Myocyte (in vitro differentiated cells): ENCODE data around the gene SFMBT2. TPM values are rescaled to one million over a fixed set of nuclear protein-coding genes. Genes with fewer than 3 reads are reported as not detected.

ENCODE experiments used
- DNase-seq: peaks from one replicate; pipeline ENCODE4 v3.0.0-alpha.2; 2012; ENCODE audit warnings: low read depth
- total RNA-seq: library from RNA; depleted of rRNA; stranded (reverse); fragments of >200 nt; gene quantifications from 2 replicates; pipeline ENCODE4 v1.2.3, GENCODE V29; 2014

Gene SFMBT2
- total RNA-seq, 1 donor from 2014 or later: 0.08 TPM

GRCh38 chr10:7425691-7426090, 14.9 kb upstream of the SFMBT2 start:
- DNase-seq: no peak

DNA sequence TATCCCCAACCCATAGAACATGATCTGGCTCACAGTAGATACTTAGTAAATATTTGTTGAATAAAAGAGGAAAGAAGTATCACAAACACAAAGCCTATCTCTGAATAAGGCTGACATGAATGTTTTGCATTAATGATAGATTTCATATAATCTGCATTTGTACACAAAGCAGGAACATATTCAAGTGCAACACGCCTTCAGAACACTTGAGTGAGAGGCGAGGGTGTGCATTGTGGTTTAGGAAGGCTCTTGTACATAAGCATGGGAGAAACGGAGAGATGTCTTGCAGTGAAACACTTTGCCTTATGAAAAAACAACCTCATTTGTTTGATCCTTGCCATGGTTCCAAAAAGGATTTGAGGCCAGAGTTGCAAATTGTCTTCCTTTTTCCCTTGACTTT, 14.1 kb upstream of the SFMBT2 start:
- DNase-seq: no peak

DNA sequence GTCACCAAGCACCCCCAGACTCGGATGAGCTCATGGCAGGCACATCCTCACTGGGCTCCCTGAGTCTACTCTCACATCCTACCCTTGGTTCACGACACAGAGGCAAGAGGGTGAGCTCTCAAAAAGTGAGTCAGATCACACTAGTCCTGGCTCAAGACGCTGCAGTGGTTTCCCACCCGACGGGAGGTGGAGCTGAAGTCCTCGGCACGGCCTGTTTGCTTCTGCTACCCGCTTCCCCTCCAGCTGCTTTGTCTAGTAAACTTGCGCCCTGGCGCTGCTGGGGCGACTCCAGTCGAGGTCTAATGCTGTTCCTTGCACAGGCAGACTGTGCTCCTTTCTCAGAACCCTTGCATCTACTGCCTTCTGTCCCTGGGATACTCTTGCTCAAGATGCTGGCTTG, 13.5 kb upstream of the SFMBT2 start:
- no peak for DNase-seq

DNA sequence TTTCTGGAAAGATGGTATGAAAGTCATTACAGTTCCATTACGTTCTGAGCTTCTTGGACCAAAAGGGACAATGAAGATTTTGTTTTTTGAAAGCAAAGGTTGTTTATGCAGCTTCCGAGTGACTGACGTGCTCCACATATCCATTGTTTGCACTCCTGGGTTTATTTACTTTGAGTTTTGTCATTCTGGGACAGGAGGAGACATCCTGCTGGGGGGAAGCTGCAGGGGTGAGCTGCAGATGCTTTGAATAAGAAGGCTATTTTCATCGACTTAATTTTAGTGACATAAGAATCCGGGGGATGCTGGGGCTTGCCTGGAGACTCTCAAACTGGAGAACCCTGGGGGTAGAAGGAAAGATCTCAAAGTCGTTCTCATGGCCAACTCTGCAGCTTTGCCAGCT, 12.7 kb upstream of the SFMBT2 start:
- DNase-seq: no peak

DNA sequence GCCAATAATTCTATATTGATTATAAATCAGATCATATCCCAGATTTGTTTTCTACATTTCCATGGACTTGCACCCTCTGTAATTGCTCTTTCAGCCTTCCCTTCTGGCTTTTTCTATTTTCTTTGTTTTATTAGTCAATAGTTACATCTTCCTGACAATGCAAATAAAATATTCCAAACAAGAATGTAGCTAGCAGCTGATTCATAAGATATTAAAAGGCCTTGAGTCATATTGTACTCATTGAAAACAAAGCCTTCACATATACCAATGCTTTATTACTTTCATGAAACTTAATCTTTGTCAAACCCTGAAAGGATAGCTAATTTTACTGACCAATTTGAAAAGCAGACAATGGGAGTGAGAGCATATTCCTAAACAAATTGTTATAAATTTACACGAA, 10.7 kb upstream of the SFMBT2 start:
- DNase-seq: no peak

GRCh38 chr10:7419998-7420397, 9.2 kb upstream of the SFMBT2 start:
- DNase-seq: no peak

- no peak for DNase-seq
These were observed 7.0 kb upstream of the SFMBT2 start for GRCh38 chr10:7417807-7418206.

DNA sequence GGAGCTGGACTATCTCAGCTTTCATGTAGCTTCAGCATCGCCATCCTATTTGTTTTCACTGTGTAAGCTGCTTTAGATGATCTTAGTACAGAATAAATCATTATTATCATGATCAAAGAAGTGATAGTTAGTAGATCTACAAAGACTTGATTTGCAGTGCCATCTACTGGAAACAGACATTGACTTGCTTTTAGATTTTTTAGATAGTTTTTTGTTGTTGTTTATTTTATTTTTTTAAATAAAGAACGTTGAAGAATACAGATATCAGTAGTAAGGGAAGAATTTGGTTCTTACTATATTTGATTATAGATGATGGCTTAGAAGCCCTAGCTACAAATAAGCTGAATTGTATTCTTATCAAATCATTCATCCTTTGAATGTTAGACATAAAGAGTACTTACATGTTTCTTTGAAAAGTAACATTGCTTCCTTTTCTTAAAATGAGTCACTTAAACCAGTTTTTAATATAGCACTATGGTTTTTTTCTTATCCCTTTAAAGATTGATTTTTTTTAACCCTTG, 6.3 kb upstream of the SFMBT2 start:
- DNase-seq: peak; percentile 47

GRCh38 chr10:7414766-7415165, 3.9 kb upstream of the SFMBT2 start:
- DNase-seq: no peak

- DNase-seq: no peak
These were observed 2.1 kb upstream of the SFMBT2 start for GRCh38 chr10:7412928-7413282.

DNA sequence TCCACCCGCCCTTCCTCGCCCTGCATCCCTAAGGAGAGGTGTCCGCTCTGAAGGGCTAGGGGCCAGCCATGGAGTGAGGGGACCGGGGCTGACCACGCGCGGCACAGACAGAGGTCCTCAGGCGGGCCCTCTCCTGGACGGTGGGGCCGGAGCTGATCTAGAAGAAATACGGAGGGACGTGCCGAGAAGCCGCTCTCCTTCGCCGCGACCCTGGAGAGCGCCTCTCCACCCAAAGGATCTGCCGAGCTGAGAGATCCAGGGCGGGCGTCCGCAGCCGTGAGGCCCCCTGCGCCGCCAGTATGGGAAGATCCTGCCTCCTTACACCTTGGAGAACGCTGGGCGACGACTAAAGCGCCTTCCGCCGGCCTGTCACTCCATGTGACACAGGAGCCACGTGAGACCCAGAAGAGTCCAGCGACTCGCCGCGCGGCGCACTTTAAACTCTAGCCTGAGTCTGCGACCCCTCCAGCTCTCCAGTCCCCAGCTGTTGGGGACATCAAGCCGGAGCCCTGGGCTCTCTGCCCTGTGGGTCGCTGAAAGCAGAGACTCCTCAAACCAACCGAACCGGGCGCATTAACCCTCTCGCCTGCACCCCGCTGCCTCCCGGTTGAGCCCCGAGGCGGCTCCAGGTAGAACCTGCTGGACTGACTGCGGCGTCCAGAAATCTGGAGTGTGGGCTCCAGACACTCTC, 1.5 kb upstream of the SFMBT2 start:
- no peak for DNase-seq

- no peak for DNase-seq
These were observed 866 bp upstream of the SFMBT2 start for GRCh38 chr10:7411671-7412128.

DNA sequence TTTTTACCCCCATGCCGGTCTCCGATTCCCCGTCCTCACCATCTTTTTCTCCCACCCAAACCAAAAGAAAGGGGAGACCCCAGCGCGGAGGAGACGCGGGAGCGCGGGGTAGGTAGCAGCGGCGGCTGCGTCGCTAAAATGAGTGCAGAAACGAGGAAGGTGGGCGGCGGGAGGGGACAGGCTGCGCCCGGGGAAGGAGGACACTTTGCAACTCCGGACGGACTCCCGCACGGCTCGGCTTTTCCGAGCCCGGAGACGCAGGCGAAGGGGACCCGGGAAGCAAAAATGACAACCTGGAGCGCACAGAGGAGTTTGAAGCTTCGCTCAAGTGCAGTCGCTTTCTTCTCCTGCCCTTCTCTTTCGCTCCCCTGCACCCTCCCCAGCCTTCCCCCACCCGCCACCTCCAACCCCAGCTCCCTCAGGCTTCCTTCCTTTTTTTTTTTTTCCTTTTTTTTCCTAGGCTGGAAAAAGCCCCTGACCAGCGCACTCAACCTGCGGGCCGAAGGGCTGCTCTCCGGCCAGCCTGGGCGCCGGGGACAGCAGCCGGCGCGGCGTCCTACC, 453 bp downstream of the SFMBT2 start:
- no peak for DNase-seq

GRCh38 chr10:7409732-7410168, 1.1 kb downstream of the SFMBT2 start:
- no peak for DNase-seq

DNA sequence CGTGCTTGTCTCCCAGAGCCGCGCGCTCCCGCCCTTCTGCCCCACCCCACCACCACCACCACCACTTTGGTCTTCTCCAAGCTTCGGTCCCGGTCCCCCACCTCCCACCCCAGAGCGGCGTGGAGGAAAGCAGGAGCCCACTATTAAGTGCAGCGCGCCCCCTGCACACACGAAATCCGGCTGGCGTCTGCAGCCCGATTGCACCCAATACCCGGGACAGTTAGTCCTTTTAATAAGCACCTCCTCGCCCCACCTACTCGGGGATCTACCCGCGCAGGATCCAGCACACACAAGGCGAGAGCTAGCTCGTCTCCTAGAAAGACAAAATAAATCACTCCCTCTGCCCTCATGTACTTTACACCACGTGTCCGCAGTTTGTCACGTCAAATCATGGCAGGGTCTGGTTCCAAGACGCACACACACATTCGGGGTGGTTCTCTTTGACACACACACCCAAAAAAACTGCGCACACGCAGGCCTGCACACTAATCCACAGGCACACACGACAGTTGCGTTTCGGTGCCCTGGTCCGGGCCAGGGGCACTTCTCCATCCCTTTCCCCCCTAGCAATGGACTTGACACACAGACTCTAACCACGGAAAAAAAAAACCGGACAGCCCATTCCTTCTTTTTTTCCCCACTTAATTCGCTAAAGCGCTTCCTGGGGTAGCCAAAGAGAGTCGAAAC, 1.6 kb downstream of the SFMBT2 start:
- DNase-seq: no peak

DNA sequence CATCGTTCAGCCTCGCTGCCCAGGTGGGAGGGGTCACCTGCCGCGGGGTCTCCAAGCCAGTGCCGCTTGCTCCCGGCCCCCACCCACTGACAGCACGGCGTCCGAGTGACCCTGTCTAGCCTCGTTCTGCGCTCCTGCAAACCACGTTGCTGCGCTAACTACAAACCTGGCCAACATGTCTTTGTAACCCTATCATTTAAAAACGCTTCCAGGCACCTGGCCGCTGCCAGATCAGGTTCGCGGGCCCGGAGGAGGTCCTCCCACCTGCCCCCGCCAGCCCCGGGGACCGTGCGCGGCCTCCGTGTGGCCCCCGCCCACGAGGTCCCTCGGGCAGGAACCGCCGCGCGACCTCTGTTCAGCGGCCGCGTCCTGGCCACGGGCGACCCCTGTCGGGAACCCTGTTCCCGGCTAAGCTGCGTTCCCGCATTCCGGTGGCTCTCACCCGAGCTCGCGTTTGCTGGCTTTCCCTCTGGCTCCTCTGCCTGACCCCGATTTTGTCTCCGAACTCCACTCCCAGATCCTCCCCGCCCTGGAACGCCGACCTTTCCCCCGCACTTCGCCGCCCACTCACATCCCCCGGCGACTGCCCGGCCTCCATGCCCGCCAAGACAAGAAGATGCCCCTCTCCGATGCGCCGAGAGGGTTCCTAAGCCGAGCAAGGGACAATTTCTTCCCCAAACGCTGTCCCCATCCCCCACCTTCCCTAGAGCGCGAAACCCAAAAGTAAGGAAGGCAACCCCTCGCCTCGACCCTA, 2.4 kb downstream of the SFMBT2 start:
- no peak for DNase-seq

DNA sequence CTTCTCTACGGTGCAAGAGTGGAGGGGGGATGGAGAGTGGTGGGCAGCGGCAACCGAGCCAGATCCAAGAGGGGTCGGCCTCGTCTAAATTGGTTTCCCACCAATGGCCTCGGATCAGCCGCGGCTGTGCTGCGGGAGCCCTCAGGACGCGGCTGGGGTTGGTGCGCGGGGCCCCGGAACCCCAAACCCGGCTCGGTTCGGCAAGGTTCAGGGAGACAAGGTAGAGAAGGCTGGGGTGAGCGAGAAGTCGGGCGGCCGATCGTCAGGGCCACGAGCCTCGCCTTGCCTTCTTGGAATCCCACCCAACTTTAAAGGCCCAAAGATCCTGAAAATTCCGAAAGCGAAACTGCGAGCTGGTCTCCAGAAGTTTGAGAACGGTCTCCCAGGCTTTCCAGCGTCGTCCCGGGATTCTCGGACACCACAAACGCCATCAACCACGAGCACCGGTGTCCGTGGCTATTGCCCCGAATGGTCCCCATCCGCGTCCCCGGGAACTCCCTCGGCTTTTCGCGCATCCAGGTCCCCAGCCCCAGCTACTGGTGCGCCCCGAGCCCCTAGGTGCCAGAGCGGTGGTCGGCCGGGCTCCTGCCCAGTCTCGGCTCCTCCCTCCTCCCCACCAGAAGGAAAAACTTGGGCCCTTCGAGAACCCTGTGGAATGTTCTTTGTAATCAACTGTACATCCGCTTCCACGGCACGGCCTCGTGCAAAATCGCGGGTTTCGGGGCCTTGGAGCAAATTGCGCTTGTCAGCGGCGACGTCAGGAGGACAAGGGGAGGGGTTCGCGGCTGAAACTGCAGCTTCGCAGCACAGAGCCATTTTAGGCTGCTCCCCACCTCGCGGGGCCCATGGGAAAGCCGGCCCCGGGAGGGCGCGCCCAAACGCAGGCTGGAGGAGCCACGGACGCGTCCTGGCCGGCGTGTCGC, 3.2 kb downstream of the SFMBT2 start:
- DNase-seq: no peak

DNA sequence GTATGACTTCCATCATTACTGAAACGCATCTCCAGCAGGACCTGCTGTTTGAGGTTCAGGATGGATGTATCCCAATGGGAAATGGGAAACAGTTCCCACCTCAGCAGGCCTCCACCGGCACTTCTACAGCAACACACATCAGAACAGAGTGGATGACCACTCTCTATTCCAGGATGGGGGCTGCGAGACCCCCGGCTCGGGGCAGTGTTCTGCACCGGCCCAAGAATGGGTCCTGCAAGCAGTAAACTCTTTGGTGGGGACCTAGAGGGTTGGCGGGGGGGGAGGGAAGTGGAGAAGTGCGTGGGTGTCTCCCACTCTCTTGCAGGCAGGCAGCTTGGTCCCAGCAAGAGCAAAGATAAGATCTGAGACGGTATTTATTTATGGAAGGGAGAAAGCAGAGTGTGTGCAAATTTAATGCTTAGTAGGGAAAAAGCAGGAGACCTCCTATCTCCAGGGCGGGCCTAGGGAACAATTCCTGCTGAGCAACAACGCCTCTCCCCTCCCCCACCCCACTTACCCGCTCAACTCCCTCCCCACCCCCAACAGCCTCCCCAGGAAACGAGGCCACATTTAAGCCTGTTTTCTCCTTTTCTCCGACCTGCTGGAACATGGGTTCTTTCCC, 4.0 kb downstream of the SFMBT2 start:
- no peak for DNase-seq

DNA sequence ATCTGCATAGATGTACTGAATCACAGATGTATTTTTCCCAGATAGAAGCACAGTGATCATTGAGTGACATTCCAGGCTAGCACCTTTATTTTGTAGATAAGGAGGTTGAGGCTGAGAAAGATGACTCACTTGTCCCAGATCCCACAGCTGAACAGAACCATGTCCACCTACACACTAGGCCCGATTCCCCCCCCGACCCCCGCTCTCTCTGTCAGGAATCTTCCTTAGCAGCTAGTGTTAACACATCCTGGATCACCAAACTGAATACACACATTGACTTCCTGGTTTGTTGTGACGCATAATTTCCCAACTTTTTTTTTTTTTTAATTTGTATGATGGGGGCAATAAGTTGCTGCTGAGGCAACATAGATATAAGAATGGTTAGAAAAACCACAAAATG, 5.2 kb downstream of the SFMBT2 start:
- DNase-seq: no peak

DNA sequence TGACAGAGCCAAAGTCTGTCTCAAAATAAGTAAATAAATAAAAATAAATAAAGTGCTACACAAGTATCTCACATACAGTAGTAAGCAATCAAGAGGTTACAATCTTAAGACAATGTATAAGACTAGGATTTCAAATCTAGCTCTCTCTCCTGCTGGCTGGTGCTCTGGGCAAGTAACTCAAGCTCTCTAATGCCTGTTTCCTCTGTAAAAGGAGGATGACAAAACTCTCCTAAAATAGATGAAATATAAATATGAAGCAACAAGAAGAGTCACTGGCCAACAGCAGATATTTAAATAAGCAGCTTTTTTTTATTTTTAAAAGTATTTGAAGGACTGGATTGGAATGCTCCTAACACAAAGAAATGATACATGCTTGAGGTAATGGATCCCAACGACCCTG, 7.2 kb downstream of the SFMBT2 start:
- no peak for DNase-seq
